HFFc6 (cell line): ENCODE measurements around the gene CTRB2. TPM values are rescaled to one million over a fixed set of nuclear protein-coding genes. Genes with fewer than 3 reads are reported as not detected.
A peak's percentile ranks its signal among the peaks of the same experiment; 100 is the strongest.
"Not testable (repeated sequence)": the region's sequence is repeated elsewhere in the genome, so short reads cannot be mapped to it uniquely, and the experiment has no call there.

Source experiments
- DNase-seq: peaks from one replicate; pipeline ENCODE4 v3.0.0-alpha.2; 2018
- H3K27ac Mint-ChIP-seq: 2 replicates; pipeline ENCODE4 v1.8.0; 2020; ENCODE audit warnings: mild to moderate bottlenecking, mixed read lengths
- H3K27me3 Mint-ChIP-seq: 2 replicates; pipeline ENCODE4 v1.8.0; 2021; ENCODE audit warnings: mild to moderate bottlenecking, moderate library complexity, mixed read lengths; ENCODE audit not compliant: insufficient read depth
- H3K36me3 Mint-ChIP-seq: 2 replicates; pipeline ENCODE4 v1.8.0; 2021; ENCODE audit warnings: low read depth, mixed read lengths
- H3K4me1 Mint-ChIP-seq: 2 replicates; pipeline ENCODE4 v1.8.0; 2020; ENCODE audit warnings: low read depth, mixed read lengths
- H3K4me3 Mint-ChIP-seq: 2 replicates; pipeline ENCODE4 v1.8.0; 2020; ENCODE audit warnings: mild to moderate bottlenecking, moderate library complexity, mixed read lengths
- H3K9me3 Mint-ChIP-seq: 2 replicates; pipeline ENCODE4 v1.8.0; 2020; ENCODE audit warnings: mild to moderate bottlenecking, mixed read lengths
- CTCF ChIP-seq: fragments of 200-600 bp; sonication (generic); IDR thresholded peaks from 2 replicates; pipeline ENCODE4 v1.5.0; 2021; ENCODE audit warnings: antibody characterized with exemption, mild to moderate bottlenecking
- total RNA-seq, 6 experiments: library from RNA; stranded (reverse); fragmentation: NEBNext Ultra II Directional; extraction: Animal tissue kit (Norgen Biotek cat#: 25700); gene quantifications; 2 replicates in 1 of 6; 3 replicates in 5 of 6; pipeline ENCODE4 v1.2.3, GENCODE V29; 2021

CTRB2 gene
- total RNA-seq, 6 experiments from 2014 or later: not detected

- H3K27ac Mint-ChIP-seq: no peak overlapping the region
- H3K4me1 Mint-ChIP-seq: no peaks in the 10 kb centered on the region
- no peak for DNase-seq
- no peaks in the 10 kb centered on the region for H3K9me3 Mint-ChIP-seq
- peaks cover 37% of the 10 kb centered on the region for H3K27me3 Mint-ChIP-seq
- no peak overlapping the region; the same call in 1 of the 2 replicates for H3K4me3 Mint-ChIP-seq
- TF ChIP-seq CTCF: no peak
- H3K36me3 Mint-ChIP-seq: no peaks in the 10 kb centered on the region
Measured at GRCh38 chr16:75208242-75208825, 1.4 kb upstream of the CTRB2 start.

GRCh38 chr16:75207831-75208230 lies 870 bp upstream of the CTRB2 start:
- no peak overlapping the region; the same call in 1 of the 2 replicates for H3K27ac Mint-ChIP-seq
- H3K27me3 Mint-ChIP-seq: peaks cover 35% of the 10 kb centered on the region
- no peak for DNase-seq
- TF ChIP-seq CTCF: no peak
- peak overlapping the region; percentile 46; the same call in 1 of the 2 replicates for H3K4me3 Mint-ChIP-seq
- no peaks in the 10 kb centered on the region for H3K36me3 Mint-ChIP-seq
- H3K4me1 Mint-ChIP-seq: no peaks in the 10 kb centered on the region
- no peaks in the 10 kb centered on the region for H3K9me3 Mint-ChIP-seq

- H3K27me3 Mint-ChIP-seq: peaks cover 34% of the 10 kb centered on the region
- H3K4me1 Mint-ChIP-seq, DNase-seq, H3K4me3 Mint-ChIP-seq, H3K27ac Mint-ChIP-seq, H3K9me3 Mint-ChIP-seq, H3K36me3 Mint-ChIP-seq: not testable (repeated sequence)
Measured at GRCh38 chr16:75205961-75206748, 806 bp downstream of the CTRB2 start.

- not testable (repeated sequence) for DNase-seq
Measured at GRCh38 chr16:75205438-75205837, 1.5 kb downstream of the CTRB2 start.

GRCh38 chr16:75204905-75205304 lies 2.1 kb downstream of the CTRB2 start:
- H3K9me3 Mint-ChIP-seq, H3K27ac Mint-ChIP-seq, H3K4me3 Mint-ChIP-seq: not testable (repeated sequence)

More at GRCh38 chr16:75205438-75205837, 1.5 kb downstream of the CTRB2 start:
- H3K4me1 Mint-ChIP-seq, H3K27ac Mint-ChIP-seq, H3K9me3 Mint-ChIP-seq, H3K4me3 Mint-ChIP-seq, H3K36me3 Mint-ChIP-seq: not testable (repeated sequence)
- peaks cover 33% of the 10 kb centered on the region for H3K27me3 Mint-ChIP-seq

GRCh38 chr16:75204410-75204758 lies 2.6 kb downstream of the CTRB2 start:
- H3K27ac Mint-ChIP-seq: no peak overlapping the region
- no peak overlapping the region for H3K4me3 Mint-ChIP-seq
- H3K4me1 Mint-ChIP-seq: peaks cover 8% of the 10 kb centered on the region
- DNase-seq: no peak
- H3K9me3 Mint-ChIP-seq: no peaks in the 10 kb centered on the region
- H3K36me3 Mint-ChIP-seq: no peaks in the 10 kb centered on the region
- TF ChIP-seq CTCF: no peak
- H3K27me3 Mint-ChIP-seq: peaks cover 29% of the 10 kb centered on the region

More at GRCh38 chr16:75204905-75205304, 2.1 kb downstream of the CTRB2 start:
- DNase-seq, H3K36me3 Mint-ChIP-seq, H3K4me1 Mint-ChIP-seq: not testable (repeated sequence)
- H3K27me3 Mint-ChIP-seq: peaks cover 33% of the 10 kb centered on the region

- Mint-ChIP-seq H3K27me3 (peaks cover 26% of the 10 kb centered on the region), H3K27ac (no peak overlapping the region), H3K9me3 (no peaks in the 10 kb centered on the region), H3K36me3 (no peaks in the 10 kb centered on the region), H3K4me3 (no peak overlapping the region), H3K4me1 (peaks cover 12% of the 10 kb centered on the region)
- DNase-seq: no peak
- no peak for TF ChIP-seq CTCF
Measured at GRCh38 chr16:75203667-75204409, 3.1 kb downstream of the CTRB2 start.
